ENCODE measurements around the gene PIGR.

GRCh38 chr1:206972728-206973127 is 26.5 kb upstream of the PIGR start:
- TF ChIP-seq CTCF (IDR thresholded peaks at IDR 0.05) (no peak), POLR2A (IDR thresholded peaks at IDR 0.05) (no peak)

All from ovary (tissue), 3 donors.